NCI-H446 treated with DMSO at 0.1 percent for 48 hours (cell line): ENCODE data around the gene YBX2.
A peak's percentile ranks its signal among the peaks of the same experiment; 100 is the strongest.
"Not testable (repeated sequence)": the region's sequence is repeated elsewhere in the genome, so short reads cannot be mapped to it uniquely, and the experiment has no call there.

Experiments used
- DNase-seq: peaks from one replicate; lab custom pipeline; 2025; lab: John Stamatoyannopoulos, UW

The YBX2 gene

DNA sequence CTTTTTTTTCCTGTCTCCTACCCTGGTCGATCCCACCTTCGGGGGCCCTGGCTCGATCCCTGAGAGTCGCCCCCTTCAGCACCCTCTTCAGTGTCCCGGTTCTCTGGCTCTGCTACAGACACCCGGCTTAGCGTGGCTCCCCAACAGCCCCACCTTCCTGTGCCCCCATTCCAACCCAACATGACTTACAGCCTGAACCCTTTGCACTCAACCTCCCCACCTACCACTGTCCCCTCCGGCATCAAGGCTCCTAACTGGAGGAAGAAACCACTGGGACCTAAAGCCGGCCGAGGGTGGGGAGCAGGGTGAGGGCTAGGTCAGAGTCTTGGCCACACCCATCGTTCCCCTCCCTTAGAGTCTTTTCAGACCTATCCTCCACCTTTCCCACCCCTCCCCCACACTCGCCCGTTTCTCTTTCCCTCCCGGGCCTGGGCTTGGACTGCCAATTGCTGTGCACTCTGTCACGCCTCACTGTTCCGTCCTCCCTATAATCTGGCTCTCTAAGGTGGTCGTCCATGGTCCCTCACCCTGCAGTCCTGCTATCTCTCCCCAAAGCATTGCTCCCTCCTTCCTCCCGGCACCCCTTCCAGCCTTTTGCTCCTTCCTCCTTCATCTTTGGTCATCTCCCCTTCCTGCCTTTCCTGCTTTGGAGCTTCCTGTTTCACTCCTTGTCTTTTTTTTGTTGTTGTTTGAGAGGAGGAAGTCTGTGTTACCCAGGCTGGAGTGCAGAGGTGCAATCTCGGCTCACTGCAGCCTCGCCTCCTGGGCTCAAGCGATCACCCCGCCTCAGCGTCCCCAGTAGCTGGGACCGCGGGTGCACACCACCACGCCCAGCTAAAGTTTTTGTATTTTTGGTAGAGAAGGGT is 31.3 kb downstream of the YBX2 start:
- no peak for DNase-seq

- no peak for DNase-seq
Observed at GRCh38 chr17:7262192-7262934, 32.1 kb downstream of the YBX2 start, which contains the start of gene CLDN7. Gene CLDN7 (minus strand): TSS chr17:7262478. CDS start chr17:7262043, 435 bp downstream.

- DNase-seq = no peak
Observed at GRCh38 chr17:7261379-7262191, 32.9 kb downstream of the YBX2 start.

- no peak for DNase-seq
Observed at GRCh38 chr17:7260651-7261378, 33.6 kb downstream of the YBX2 start.

DNA sequence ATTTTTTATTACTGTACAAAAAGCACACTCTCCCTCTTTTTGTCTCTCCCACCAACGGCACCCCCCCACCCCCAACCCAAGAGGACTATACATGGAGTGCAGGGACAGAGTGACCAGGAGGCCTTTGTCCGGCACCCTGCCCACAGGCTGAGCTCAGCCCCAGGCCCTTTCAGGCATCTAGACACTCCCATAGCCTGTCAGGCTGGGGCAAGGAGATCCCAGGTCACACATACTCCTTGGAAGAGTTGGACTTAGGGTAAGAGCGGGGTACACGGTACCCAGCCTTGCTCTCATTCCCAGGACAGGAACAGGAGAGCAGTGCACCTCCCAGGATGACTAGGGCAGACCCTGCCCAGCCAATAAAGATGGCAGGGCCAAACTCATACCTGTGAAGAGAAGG is 34.3 kb downstream of the YBX2 start:
- DNase-seq = no peak

- no peak for DNase-seq
Observed at GRCh38 chr17:7259555-7259889, 34.9 kb downstream of the YBX2 start.

DNA sequence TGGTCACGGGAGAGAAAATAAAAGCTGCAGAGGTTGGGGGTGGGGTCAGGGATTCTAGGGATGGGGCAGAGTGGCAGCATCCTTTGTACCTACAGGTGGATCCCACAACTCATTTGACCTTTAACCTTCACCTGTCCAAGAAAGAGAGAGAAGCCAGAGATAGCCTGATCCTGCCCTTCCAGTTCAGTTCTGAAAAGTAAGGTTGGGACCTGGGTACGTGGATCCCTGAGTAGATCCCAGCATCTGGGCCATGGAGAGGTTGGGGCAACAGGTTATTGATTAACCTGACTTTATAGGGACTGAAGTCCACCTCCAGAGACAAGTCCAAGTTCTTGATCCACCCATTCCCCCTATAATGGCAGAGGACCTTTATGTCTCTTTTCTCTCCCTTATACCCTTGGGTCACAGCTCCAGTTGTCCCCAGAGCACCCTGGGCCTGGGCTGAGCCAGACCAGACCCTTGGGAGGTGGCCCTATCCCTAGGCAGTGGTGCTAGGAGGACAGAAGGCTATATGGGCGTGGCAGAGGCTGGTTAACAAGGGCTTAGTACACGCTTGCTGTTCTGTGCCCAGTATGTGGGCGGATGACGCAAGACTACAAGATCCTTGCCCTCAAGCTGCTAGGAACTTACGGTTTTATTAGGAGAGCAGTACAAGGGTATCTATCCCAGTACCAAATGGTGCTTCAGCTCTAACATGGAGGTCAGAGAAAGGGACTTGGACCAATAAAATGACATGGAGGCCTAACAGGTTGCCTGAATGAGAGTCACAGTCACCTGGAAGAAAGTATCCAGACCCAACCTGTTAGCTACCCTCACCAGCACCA is 35.5 kb downstream of the YBX2 start:
- DNase-seq = no peak

GRCh38 chr17:7256766-7257456 is 37.5 kb downstream of the YBX2 start:
- DNase-seq = no peak

- no peak for DNase-seq
Observed at GRCh38 chr17:7254511-7254910, 39.9 kb downstream of the YBX2 start.

DNA sequence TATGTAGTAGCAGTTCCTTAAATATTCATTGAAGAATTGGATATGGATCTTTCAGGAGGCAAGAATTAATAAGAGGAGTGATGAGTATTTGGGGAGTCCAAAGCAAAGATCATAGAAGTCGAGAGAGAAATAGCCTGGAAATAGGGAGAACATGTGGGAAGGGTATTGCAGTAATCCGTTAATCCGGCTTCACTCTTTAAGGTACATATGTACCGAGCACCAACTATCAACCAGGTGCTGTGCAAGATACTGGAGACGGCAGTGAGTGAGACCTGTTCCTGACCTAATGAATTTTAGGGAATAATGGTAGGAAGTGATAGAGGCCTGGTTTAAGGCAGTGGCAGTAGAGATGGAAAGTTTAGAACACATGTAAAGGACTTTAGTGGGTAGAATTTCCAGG is 41.4 kb downstream of the YBX2 start:
- no peak for DNase-seq

GRCh38 chr17:7252176-7253043 is 42.0 kb downstream of the YBX2 start, which contains the start of gene ELP5:
Gene ELP5 (plus strand): TSS chr17:7252215. CDS start chr17:7252551, 336 bp downstream.
- DNase-seq = peak; percentile 83

GRCh38 chr17:7251661-7252175 is 42.7 kb downstream of the YBX2 start, which contains the start of gene CTDNEP1:
Gene CTDNEP1 (minus strand): TSS chr17:7251734. CDS start chr17:7251296, 438 bp downstream.
- DNase-seq = peak; percentile 96

DNA sequence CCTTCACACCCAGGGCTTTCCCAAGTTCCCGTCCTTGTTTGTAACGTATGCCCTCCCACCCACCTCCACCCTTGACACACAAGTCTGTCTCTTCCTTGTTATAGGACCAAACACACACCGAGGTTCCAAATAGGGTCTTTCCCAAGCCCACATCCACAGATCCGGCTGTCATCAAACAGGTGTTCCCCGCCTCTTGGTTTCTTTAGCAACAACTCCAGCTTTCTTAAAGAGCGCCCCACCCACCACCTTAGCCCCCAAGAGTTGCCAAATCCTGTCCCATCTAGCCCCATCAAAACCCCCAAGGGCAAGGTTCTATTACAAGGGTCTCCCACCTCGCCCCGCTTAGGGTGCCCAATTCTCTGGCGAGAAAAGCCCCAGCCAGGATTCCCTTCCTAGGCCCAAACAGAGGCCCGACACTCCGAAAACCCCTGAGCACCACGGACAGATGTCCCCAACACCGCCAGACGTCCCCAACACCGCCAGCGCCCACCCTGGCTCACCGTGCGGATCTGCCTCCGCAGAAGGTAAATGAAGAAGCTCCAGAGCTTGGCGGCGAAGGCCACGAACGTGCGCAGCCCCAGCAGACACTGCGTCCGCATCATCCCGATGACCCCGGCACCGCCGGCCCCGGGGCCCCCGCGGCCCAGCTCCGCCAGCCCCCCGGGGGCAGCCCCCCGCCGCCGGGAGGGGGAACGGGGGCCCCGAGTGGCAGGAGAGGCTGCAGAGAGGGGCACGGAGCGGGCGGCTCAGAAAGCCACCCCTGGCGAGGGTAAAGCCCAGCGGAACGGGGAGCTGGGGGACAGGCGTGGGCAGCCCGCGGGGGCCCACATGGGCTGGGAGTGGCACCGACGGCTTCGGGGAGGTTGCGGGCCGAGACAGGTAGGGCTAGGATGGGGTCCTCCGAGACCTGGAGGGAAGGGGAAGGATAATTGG is 43.5 kb downstream of the YBX2 start:
- DNase-seq = no peak

- no peak for DNase-seq
Observed at GRCh38 chr17:7249830-7250229, 44.6 kb downstream of the YBX2 start.

DNA sequence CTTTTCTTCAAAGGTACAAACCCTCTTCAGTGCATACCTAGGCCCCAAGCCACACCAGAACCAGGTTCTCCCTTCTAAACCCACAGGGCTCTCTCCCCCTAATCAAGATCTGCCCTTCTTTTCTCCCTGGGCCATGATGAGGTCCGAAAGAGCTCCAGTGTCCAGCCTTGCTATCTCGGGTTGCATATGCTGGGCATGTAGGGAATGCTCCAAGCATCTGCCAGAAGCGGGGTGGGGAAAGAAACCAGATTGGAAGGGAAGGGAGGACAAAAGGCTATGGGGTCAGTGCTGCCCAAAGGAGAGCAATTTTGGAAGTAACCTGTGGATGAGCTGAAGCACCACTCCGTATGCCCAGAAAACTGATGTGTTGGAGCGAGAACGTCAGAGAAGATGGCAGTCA is 45.2 kb downstream of the YBX2 start:
- no peak for DNase-seq

GRCh38 chr17:7248796-7249195 is 45.6 kb downstream of the YBX2 start:
- DNase-seq = no peak

DNA sequence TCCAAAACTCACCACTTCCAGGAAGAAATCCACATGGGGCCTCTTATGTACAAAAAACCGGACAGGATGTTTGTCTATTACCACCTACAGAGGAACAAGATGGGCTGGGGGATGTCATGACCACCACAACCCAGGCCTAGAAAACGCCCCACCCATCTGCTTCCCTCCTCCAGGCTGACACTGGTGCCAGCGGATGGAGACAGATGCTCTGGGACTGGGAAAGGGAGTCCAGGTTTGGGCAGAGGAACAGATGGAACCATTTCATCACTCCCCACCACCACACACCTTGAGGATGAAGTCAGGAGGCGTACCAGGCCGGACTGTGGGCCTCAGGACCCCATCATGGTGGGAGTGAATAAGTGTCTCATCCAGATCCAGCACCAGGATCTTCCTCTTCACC is 47.7 kb downstream of the YBX2 start:
- DNase-seq = no peak

- not testable (repeated sequence) for DNase-seq
Observed at GRCh38 chr17:7243838-7244237, 50.6 kb downstream of the YBX2 start.
